Measurements from ENCODE around the gene SOWAHD.
"Not testable (repeated sequence)": the region's sequence is repeated elsewhere in the genome, so short reads cannot be mapped to it uniquely, and the experiment has no call there.

DNA sequence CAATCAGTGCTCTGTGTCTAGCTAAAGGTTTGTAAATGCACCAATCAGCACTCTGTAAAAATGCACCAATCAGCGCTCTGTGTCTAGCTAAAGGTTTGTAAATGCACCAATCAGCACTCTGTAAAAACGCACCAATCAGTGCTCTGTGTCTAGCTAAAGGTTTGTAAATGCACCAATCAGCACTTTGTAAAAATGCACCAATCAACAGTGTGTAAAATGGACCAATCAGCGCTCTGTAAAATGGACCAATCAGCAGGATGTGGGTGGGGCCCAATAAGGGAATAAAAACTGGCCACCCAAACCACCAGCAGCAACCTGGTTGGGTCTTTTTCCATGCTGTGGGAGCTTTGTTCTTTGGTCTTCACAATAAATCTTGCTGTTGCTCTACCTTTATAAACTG, 11.0 kb downstream of the SOWAHD start:
- TF ChIP-seq, protein P1, sequence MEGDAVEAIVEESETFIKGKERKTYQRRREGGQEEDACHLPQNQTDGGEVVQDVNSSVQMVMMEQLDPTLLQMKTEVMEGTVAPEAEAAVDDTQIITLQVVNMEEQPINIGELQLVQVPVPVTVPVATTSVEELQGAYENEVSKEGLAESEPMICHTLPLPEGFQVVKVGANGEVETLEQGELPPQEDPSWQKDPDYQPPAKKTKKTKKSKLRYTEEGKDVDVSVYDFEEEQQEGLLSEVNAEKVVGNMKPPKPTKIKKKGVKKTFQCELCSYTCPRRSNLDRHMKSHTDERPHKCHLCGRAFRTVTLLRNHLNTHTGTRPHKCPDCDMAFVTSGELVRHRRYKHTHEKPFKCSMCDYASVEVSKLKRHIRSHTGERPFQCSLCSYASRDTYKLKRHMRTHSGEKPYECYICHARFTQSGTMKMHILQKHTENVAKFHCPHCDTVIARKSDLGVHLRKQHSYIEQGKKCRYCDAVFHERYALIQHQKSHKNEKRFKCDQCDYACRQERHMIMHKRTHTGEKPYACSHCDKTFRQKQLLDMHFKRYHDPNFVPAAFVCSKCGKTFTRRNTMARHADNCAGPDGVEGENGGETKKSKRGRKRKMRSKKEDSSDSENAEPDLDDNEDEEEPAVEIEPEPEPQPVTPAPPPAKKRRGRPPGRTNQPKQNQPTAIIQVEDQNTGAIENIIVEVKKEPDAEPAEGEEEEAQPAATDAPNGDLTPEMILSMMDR (IDR thresholded peaks at IDR 0.05) = not testable (repeated sequence)
- not testable (repeated sequence) for TF ChIP-seq POLR2A, POLR2AphosphoS5 (IDR thresholded peaks at IDR 0.05)
